Measurements from ENCODE around the gene PFN4.
"Not testable (repeated sequence)": the region's sequence is repeated elsewhere in the genome, so short reads cannot be mapped to it uniquely, and the experiment has no call there.

PFN4 gene, protein sequence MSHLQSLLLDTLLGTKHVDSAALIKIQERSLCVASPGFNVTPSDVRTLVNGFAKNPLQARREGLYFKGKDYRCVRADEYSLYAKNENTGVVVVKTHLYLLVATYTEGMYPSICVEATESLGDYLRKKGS

GRCh38 chr2:24123195-24123921 lies at the start of gene PFN4, which contains the start of gene FAM228B:
Gene PFN4, minus strand, starts transcription at chr2:24123334. Its CDS starts 799 bp downstream, at chr2:24122535.
Gene FAM228B, plus strand, starts transcription at chr2:24123469. Its CDS starts 893 bp downstream, at chr2:24124362.
- peak; percentile 70 for DNase-seq

GRCh38 chr2:24169023-24169422 lies 45.9 kb upstream of the PFN4 start:
- DNase-seq = no peak

DNA sequence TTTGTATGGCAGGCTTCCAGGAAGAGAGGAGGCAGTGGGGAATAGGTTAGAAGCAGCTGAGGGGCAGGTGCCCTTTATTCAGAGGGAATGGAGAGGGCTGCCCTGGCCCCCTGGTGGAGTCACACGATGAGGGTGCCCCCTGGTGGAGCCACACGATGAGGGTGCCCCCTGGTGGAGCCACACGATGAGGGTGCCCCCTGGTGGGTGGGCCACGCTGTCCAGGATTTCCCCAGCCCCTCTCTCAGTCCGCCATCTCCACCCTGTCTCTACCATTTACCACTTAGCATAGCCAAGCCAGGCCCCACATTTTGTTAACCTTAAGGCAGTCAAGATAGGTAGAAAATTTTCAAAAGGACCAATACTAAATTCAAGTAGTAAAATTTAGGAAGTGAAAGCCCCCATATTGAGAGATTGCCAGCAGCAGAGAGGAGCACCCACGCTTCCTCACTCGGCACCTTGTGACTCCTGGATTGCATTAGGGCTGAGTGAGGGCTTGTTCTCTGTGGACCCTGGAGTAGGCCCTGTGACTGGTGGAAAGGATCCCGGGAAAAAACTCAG lies 41.4 kb upstream of the PFN4 start:
- DNase-seq = no peak

- DNase-seq = no peak
Measured at GRCh38 chr2:24163601-24164000, 40.5 kb upstream of the PFN4 start.

- DNase-seq = no peak
Measured at GRCh38 chr2:24163186-24163585, 40.1 kb upstream of the PFN4 start.

- DNase-seq = no peak
Measured at GRCh38 chr2:24162494-24162893, 39.4 kb upstream of the PFN4 start.

GRCh38 chr2:24160761-24161160 lies 37.6 kb upstream of the PFN4 start:
- no peak for DNase-seq

DNA sequence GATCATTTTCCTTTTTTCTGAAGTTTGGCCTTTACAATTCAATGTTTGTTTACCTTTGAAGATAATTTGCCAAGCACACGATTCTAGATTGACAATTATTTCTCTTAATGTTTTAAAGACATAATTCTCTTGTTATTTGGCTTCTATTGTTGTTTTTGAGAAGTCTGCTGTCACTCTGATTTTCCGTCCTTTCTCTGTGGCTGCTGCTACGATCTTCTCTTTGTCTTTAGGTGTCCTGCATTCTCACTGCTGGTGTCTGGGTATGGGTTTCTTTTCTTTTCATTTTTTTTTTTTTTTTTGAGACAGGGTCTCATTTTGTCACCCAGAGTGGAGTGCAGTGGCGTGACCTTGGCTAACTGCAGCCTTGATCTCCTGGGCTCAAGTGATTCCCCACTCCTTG lies 36.6 kb upstream of the PFN4 start:
- DNase-seq = no peak

DNA sequence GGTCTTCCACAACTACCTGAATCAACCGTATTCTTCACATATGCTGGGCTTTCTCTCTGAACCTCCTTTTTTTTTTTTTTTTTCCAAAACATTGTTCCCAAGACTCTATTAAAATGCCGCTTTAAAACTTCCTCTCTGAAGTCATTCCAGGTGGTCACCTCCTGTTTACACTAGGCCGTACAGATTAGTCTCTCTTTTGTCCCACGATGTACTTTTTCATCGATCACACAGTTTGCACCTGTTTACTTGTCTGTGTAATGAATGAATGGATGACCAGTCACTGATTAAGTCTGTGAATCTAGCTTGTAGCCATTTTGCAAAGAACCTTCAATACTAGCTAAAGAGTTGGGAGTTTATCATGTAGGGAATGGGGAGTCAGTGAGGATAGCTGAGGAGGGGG lies 35.0 kb upstream of the PFN4 start:
- no peak for DNase-seq

DNA sequence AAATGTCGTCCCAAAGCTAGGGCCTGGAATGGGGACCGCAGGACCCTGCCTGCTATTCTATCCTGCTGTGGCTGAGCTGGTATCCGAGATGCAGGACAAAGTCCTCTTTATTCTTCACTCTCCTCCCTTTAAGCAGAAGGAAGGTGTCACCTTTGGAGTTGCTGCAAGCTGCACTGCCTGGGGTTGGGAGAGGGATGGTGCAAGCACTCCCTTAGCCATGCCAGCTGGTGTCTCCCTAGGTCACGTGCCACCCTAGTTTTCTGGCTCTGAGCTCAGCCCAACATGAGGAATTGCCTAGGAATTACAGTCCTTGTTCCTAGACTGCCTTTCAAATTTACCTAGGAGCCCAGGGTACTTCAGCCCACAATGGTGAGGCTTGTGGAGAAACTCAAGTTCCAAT lies 30.3 kb upstream of the PFN4 start:
- no peak for DNase-seq

DNA sequence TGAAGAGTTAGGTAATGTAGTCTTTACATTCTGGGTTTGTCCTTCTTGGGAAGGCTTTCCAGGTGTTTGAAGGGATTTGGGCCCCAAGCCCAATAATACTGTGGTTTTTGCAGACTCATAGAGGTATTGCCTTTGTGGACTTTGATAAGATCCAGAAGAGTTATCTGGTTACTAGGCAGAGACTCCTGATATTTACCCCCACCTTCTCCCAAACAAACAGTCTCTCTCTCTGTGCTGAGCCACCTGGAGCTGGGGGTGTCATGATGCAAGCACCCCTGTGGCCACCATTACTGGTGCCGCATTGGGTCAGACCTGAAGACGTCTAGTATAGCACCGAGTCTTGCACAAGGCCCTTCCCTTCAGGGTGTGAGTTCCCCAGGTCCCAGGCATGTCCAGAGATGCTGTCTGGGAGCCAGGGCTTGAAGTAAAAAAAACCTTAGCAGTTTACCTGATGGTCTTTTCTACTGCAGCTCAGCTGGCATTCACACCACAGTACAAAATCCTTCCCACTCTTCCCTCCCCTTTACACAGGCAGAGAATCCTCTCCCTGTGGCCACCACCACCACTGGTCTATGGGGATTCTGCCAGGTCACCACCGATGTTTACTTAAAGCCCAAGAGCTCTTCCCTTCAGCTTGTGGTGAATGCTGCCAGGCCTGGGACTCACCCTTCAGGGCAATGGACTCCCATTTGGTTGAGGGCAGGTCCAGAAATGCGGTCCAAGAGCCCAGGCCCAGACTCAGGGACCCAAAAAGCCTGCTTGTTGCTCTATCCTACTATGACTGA lies 29.5 kb upstream of the PFN4 start:
- DNase-seq = no peak

DNA sequence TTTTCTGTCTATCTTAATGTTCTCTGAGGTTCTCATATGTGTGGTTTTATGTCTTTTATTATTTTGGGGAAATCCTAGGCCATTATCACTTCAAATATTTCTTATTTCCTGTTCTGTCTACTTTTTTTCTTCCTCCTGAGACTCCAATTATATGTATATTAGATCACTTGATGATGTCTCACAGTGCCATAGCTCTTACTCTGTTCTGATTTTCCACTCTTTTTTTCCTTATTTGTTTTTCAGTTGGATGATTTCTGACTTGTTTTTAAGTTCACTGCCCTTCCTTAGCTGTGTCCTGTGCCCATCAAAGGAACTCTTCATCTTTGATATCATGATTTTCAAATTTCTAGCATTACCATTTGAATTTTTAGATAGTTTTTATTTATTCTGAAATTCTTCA lies 24.2 kb upstream of the PFN4 start:
- DNase-seq = no peak

- not testable (repeated sequence) for DNase-seq
Measured at GRCh38 chr2:24140305-24140704, 17.2 kb upstream of the PFN4 start.

DNA sequence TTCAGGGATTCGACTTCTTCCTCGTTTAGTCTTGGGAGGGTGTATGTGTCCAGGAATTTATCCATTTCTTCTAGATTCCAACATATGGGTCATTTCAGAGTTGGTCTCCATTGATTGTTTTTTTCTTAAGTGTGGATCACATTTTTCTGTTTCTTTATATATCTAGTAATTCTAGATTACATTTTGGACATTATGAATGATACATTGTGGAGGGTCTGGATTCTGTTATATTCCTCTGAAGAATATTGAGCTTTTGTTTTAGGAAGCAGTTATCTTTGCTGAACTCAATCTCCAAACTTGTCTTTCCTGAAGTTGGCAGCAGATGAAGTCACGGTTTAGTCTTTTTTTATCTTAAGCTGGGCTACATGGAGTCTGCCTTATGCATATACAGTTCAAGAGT lies 9.4 kb upstream of the PFN4 start:
- no peak for DNase-seq

DNA sequence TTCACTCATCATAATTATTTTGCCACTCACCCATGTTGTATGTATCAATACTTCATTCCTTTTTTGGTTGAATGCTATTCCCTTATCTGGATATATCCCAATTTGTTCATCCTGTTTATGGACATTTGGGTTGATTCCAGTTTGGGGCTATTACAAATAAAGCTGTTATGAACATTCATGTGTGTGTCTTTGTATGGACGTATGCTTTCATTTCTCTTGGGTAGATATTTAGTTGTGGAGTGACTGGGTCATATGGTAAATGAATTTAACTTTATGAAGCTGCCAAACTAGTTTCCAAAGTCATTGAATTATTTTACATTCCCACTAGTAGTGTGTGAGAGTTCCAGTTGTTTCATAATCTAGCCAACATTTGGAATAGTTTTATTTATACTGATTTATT lies 2.8 kb upstream of the PFN4 start:
- DNase-seq = no peak

DNA sequence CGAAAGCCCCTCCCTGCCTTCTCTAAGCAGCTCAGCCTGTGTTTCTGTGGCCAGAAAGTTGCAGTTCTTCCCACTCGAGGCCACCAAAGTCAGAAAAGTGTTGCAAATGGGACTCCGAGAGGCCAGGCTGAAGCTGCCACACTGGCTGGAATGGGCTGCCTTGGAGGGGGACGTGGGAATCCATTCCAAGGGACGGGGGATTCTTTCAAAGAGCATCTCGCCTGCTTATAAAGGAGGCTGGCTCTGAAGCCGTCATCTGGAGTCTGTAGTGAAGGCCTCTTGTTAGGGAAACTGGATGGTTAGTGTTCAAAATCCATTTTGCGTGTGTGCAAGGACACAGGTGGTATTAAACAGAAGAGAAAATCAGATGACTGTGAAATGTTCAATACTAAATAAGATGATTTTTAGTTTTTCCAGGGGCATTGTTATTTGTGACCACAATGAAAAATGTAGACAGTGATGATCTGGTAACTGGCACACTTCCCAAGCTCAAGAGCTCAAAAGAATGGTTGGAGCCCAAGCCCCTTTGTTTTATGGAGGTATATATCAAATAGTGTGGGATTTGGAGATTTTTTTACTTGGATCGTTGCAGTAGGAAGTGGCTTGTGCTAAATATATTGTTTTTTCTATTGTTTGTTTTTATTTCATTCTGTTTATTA lies 917 bp upstream of the PFN4 start:
- DNase-seq = no peak

GRCh38 chr2:24122366-24123194 lies 554 bp downstream of the PFN4 start:
- no peak for DNase-seq

GRCh38 chr2:24121469-24121868 lies 1.7 kb downstream of the PFN4 start:
- no peak for DNase-seq

- no peak for DNase-seq
Measured at GRCh38 chr2:24121066-24121465, 2.1 kb downstream of the PFN4 start.

DNA sequence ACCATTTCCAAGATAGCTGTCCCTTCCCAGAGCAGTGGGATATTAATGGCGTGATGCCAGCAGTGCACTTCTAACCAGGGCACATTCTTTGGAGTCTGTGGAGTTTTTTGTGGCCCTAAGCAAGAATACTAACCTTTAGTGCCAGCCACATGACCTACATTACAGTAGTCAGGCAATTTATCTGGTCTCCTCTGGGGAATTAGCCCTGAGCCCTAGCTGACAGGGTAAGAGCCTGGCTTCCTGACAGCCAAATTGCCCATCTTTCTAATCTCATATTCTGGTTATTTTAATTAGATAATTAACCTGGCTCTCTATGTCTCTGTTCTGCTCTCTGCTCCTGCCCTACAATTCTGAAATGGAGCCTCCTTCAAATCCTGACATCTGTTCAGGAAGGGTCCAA lies 5.2 kb downstream of the PFN4 start:
- no peak for DNase-seq

GRCh38 chr2:24115057-24115456 lies 8.1 kb downstream of the PFN4 start:
- DNase-seq = no peak

DNA sequence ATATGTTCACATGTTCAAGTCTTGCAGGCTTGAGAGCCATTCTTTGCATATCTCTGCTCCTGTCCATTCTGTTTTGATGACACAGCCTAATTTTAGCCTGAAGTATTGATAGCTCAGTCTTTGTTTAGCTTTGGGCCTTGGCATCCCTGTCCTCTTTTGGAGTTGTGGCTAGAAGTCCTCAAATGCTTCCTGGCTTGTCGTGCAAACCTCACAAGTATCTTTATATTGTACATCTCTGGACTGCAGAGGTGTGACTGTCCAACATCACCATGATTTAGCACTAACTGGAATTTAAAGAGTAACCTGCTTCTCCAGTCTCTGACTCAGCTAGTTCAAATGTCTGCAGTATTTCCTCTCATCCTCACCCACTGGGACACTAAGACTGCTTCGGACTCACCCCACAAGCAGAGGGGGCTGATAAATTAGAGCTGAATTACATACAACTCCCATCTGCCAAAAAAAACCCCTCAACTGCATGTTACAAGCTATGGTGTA lies 11.7 kb downstream of the PFN4 start:
- DNase-seq = no peak

Data from DMS153 (cell line).